GM10266 (cell line): ENCODE results near the gene LRRC47.

Source experiments
- DNase-seq: peaks from one replicate; pipeline ENCODE4 v3.0.0; 2012; ENCODE audit errors: extremely low spot score
- TF ChIP-seq, protein P1 (sequence below): IDR thresholded peaks from 2 replicates; pipeline ENCODE4 v1.5.1; 2012; ENCODE audit warnings: mild to moderate bottlenecking, low read depth; ENCODE audit not compliant: control insufficient read depth, insufficient read depth; ENCODE audit errors: missing control alignments

The LRRC47 gene

DNA sequence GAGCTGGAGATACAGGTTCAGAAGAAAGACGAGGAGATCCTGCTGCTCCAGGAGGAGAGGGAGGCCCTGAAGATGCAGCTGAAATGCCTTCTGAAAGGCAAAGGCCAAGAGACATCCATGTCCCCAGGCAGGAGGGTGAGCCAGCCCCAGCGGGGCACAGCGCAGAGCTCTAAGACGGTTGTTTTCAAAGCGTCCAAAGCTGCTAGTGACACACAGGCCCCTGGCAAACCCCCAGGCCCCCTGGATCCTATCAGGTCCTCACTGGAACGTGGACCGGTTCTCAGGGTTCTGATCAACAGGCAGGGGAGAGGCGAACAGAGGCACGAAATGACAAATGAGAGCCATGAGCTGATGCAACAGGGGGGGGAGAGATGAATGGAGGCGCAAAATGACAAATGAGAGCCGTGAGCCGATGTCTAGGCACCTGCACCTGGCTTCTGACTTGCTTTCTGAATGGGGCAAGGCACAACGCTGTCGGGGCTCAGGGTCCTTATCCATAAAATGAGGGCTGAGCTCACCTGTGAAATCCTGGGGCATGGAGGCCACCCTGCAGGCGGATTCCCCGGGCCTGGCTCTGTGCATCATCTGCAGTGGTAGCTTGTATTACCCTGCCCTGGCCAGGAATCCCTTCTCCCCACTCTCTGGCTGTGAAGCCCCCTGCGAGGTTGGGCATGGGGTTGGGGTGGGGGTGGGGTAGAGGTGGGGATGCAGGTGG is 34.8 kb downstream of the LRRC47 start:
- TF ChIP-seq, protein P1, sequence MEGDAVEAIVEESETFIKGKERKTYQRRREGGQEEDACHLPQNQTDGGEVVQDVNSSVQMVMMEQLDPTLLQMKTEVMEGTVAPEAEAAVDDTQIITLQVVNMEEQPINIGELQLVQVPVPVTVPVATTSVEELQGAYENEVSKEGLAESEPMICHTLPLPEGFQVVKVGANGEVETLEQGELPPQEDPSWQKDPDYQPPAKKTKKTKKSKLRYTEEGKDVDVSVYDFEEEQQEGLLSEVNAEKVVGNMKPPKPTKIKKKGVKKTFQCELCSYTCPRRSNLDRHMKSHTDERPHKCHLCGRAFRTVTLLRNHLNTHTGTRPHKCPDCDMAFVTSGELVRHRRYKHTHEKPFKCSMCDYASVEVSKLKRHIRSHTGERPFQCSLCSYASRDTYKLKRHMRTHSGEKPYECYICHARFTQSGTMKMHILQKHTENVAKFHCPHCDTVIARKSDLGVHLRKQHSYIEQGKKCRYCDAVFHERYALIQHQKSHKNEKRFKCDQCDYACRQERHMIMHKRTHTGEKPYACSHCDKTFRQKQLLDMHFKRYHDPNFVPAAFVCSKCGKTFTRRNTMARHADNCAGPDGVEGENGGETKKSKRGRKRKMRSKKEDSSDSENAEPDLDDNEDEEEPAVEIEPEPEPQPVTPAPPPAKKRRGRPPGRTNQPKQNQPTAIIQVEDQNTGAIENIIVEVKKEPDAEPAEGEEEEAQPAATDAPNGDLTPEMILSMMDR = no peak
- DNase-seq = no peak

- DNase-seq = no peak
- TF ChIP-seq, protein P1 = no peak
These were observed 36.5 kb downstream of the LRRC47 start for GRCh38 chr1:3759796-3760195.

DNA sequence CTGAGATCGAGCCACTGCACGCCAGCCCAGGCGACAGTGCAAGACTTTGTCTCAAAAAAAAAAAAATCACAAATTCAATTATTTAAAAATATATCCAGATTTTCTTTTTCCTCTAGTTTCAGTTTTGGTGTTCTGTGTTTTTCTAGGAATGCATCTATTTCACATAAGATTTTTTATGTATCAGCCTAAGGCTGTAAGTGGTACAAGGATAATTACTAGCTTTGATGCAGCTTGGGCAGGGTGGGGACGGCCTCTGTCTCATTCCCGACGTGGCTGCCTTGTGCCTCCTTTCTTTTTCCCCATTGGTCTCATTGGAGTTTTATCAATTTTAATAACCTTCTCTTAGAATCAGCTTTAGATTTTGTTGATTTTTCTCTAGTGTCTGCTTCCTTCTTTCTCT is 37.1 kb downstream of the LRRC47 start:
- DNase-seq = no peak

DNA sequence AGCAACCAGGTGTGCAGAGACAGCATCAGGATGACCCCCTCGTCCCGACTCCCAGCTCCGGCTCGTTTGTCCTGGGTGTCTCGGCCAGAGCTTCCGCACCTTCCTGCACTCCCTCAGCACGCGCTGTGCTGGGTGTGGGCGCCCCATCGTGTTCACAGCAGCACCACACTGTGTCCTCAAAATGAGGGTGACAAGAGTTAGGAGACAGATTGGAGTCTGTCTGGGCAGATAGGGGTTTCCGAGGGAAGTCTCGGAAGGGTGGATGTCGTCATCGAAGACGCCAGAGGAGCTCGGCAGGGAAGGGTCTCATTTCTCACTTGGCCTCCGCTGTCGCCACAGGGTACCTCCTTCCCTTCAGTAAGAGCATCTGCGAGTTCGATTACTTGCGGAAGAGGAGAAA is 39.9 kb downstream of the LRRC47 start:
- DNase-seq = no peak
- TF ChIP-seq, protein P1 = no peak

More for the DNA sequence above, 37.1 kb downstream of the LRRC47 start:
- TF ChIP-seq, protein P1 = no peak

DNA sequence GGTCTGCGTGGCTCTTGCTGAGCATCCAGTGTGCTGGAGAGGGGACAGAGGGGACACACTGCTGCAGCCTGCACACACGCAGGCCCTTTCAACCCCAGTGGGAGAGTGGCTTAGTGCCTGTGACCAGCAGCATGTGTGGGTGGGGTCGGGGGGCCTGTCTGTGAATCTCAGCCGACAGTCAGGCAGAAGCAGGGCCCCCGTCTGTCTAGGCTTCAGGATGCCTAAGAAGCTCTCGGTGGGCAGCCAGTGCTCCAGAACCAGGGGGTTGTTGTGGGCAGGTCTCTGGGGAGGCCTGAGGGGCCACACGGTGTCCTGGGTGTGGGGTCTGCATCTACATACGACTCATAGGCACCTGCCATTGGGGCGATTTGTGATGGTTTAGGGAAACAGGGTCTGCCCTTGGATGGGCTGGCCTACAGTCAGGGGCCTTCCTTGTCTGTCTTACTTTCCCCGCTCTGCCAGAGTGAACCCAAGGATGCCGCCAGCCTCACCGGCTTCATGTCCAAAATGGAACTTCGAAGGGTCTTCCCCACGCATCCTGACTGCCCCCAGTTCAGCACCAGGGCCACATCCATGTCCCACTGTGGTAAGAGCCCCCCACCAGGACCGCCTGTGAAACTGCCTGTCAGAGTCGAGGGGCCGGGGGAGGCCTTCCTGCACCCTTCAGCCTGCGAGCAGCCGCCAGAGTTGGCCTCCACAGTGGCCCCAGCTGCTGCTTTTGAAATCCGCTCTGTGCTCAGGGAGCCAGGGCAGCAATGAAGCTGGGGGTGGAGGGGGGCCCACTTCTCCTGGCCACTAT is 42.4 kb downstream of the LRRC47 start:
- no peak for DNase-seq
- TF ChIP-seq, protein P1 = no peak

GRCh38 chr1:3752400-3752945 is 43.8 kb downstream of the LRRC47 start, which contains the start of gene CCDC27:
CCDC27 (plus strand) TSS chr1:3752450; CDS start chr1:3752482, 32 bp downstream.
- TF ChIP-seq, protein P1 = no peak
- DNase-seq = no peak
